ENCODE results near the gene RPUSD4. TPM values are rescaled to one million over a fixed set of nuclear protein-coding genes. Genes with fewer than 3 reads are reported as not detected.

The RPUSD4 gene
- total RNA-seq, 1 experiment from 2014 or later: 42.9 TPM

DNA sequence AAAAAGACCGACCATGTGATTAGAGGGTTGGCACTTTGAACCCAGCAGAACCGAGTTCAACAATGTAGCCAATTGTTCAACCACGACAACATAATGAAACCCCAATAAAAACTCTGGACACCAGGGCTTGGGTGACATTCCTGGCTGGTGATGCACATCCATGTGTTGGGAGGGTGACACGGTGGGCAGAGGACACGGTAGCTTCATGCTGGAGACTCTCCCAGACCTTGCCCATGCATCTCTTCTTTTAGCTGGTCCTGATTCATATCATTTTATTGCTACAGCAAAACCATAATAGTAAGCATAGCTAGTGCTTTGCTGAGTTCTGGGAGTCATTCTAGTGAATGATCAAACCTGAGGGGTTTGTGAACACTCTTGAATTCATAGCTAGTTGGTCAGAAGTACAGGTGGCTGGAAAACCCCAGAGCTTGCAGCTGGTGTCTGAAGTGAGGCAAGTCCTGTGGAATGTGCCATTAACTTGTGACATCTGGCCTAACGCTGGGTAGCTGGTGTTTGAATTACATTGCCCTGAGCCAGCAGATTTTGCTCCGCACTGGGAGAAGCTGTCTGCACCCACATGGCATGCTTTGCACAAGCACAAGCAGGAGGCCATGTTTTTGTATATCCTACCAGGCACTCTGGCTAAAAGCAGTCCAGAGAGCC, 14.0 kb downstream of the RPUSD4 start:
- Histone ChIP-seq H3K18ac (ENCODE audit: insufficient read length, low read depth, low read length) (no peak overlapping the region), H3K4me1 (ENCODE audit: insufficient read depth, low read length) (no peaks in the 10 kb centered on the region), H3K4ac (ENCODE audit: low read depth, low read length) (no peak overlapping the region), H2AFZ (ENCODE audit: low read length) (no peak overlapping the region), H3K9me3 (ENCODE audit: control insufficient read depth, low read depth, low read length) (peaks cover 17% of the 10 kb centered on the region), H3K4me2 (ENCODE audit: insufficient read depth, insufficient read length, low read length) (no peak overlapping the region), H2BK20ac (ENCODE audit: low read depth, low read length, poor library complexity, severe bottlenecking) (no peak overlapping the region), H3K23me2 (ENCODE audit: insufficient read length, low read depth, low read length, poor library complexity, severe bottlenecking) (no peaks in the 10 kb centered on the region), H4K5ac (ENCODE audit: insufficient read length, low read depth, low read length) (no peak overlapping the region), H3K14ac (ENCODE audit: insufficient read depth, low read length) (no peak overlapping the region), H2BK12ac (ENCODE audit: insufficient read length, low read depth, low read length) (no peak overlapping the region), H2BK5ac (ENCODE audit: insufficient read length, low read length) (no peak overlapping the region), H2BK120ac (ENCODE audit: low read depth, low read length, poor library complexity, severe bottlenecking) (no peak overlapping the region), H3K79me1 (ENCODE audit: insufficient read depth, low read depth, low read length, poor library complexity, severe bottlenecking) (no peaks in the 10 kb centered on the region), H4K91ac (ENCODE audit: insufficient read length, low read depth, low read length) (no peak overlapping the region), H3K27ac (ENCODE audit: insufficient read length, low read depth, low read length) (no peak overlapping the region), H4K20me1 (ENCODE audit: control insufficient read depth, insufficient read depth, insufficient read length) (no peaks in the 10 kb centered on the region), H3K79me2 (ENCODE audit: insufficient read depth, low read length) (no peaks in the 10 kb centered on the region), H3T11ph (ENCODE audit: low read length) (no peak overlapping the region), H3K23ac (ENCODE audit: insufficient read length, low read depth, low read length) (no peak overlapping the region), H3K56ac (ENCODE audit: insufficient read length, low read depth, low read length) (no peak overlapping the region), H3K27me3 (ENCODE audit: insufficient read depth, low read length) (no peaks in the 10 kb centered on the region), H4K8ac (replicated peaks; ENCODE audit: insufficient read length, low read depth, low read length) (no peak overlapping the region), H3K9ac (ENCODE audit: extremely low read depth, insufficient read length, low read length) (no peak overlapping the region), H2AK5ac (ENCODE audit: insufficient read length, low read length) (no peak overlapping the region), H2BK15ac (ENCODE audit: low read depth, low read length) (no peak overlapping the region)
- H3K4me3 Mint-ChIP-seq: no peak overlapping the region
- no peaks in the 10 kb centered on the region; the same call in 1 of the 2 replicates for H3K27me3 Mint-ChIP-seq (ENCODE audit: low read depth)
- no CpG with 5 or more reads among the region's 7 CpGs for WGBS (ENCODE audit: extremely low coverage, insufficient read length, low lambda C conversion rate)
- no peak for DNase-seq
- no peaks in the 10 kb centered on the region for H3K4me1 Mint-ChIP-seq
- TF ChIP-seq, protein P1, sequence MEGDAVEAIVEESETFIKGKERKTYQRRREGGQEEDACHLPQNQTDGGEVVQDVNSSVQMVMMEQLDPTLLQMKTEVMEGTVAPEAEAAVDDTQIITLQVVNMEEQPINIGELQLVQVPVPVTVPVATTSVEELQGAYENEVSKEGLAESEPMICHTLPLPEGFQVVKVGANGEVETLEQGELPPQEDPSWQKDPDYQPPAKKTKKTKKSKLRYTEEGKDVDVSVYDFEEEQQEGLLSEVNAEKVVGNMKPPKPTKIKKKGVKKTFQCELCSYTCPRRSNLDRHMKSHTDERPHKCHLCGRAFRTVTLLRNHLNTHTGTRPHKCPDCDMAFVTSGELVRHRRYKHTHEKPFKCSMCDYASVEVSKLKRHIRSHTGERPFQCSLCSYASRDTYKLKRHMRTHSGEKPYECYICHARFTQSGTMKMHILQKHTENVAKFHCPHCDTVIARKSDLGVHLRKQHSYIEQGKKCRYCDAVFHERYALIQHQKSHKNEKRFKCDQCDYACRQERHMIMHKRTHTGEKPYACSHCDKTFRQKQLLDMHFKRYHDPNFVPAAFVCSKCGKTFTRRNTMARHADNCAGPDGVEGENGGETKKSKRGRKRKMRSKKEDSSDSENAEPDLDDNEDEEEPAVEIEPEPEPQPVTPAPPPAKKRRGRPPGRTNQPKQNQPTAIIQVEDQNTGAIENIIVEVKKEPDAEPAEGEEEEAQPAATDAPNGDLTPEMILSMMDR (conservative IDR thresholded peaks at IDR 0.05): no peak
- no peak overlapping the region for H3K27ac Mint-ChIP-seq
- H3K9me3 Mint-ChIP-seq: peaks cover 23% of the 10 kb centered on the region in 2 experiments
- peaks cover 67 to 86% (median 79%) of the 10 kb centered on the region in 3 experiments for H3K36me3 Mint-ChIP-seq (ENCODE audit: insufficient read depth in 1 of 3, low read depth in 3 of 3)
